H1 (cell line): ENCODE data around the gene FRY. TPM values are rescaled to one million over a fixed set of nuclear protein-coding genes. Genes with fewer than 3 reads are reported as not detected.

Source experiments
- ATF3 ChIP-seq: IDR thresholded peaks from 2 replicates; pipeline ENCODE4 v1.6.1; 2011; ENCODE audit warnings: low read depth, mild to moderate bottlenecking, low read length; ENCODE audit not compliant: insufficient read depth
- CHD1 ChIP-seq: IDR thresholded peaks from 2 replicates; pipeline ENCODE4 v1.6.1; 2012; ENCODE audit warnings: low read depth, low read length, improper control_type of control experiment
- CHD7 ChIP-seq: fragments of 300-600 bp; sonication (generic); IDR thresholded peaks from 2 replicates; pipeline ENCODE4 v1.7.1; 2012; ENCODE audit warnings: low read length, moderate library complexity, mild to moderate bottlenecking, inconsistent platforms; ENCODE audit not compliant: insufficient replicate concordance
- EZH2 ChIP-seq: fragments of 200-600 bp; sonication (generic); IDR thresholded peaks from 2 replicates; pipeline ENCODE4 v1.7.1; 2012; ENCODE audit warnings: low read depth, mild to moderate bottlenecking, moderate library complexity, low read length, inconsistent platforms; ENCODE audit not compliant: severe bottlenecking
- NRF1 ChIP-seq: IDR thresholded peaks from 2 replicates; pipeline ENCODE4 v1.6.1; 2011; ENCODE audit warnings: mild to moderate bottlenecking, low read depth, low read length, improper control_type of control experiment
- SP1 ChIP-seq: IDR thresholded peaks from 2 replicates; pipeline ENCODE4 v1.6.1; 2011; ENCODE audit warnings: low read depth, low read length
- USF2 ChIP-seq: IDR thresholded peaks from 2 replicates; pipeline ENCODE4 v1.6.1; 2011; ENCODE audit warnings: low read length, improper control_type of control experiment
- polyA plus RNA-seq, 7 experiments: library from polyadenylated mRNA; depleted of rRNA in 3 of 7; stranded (reverse) in 5 of 7; unstranded in 2 of 7; fragments of >200 nt in 5 of 7; fragments of 200-250 nt in 2 of 7; gene quantifications; 1 replicate in 5 of 7; 2 replicates in 1 of 7; 4 replicates in 1 of 7; pipeline versions ENCODE4 v1.2.1 to v1.2.3, GENCODE V29; 2011 to 2013; ENCODE audit warnings: missing spikeins in 2 of 7, mixed read lengths in 2 of 7
- total RNA-seq: library from RNA; stranded (reverse); fragmentation: NEBNext Ultra II Directional; extraction: Animal tissue kit (Norgen Biotek cat#: 25700); gene quantifications from 2 replicates; pipeline ENCODE4 v1.2.1, GENCODE V29; 2021

FRY gene
- total and polyA plus RNA-seq, 2 of the 8 experiments (the other 6 are each of a cell fraction or from before 2014, with no cell fraction given), result 4.3 to 9.2 TPM

- TF ChIP-seq EZH2, result no peak
- TF ChIP-seq NRF1, result no peak
- TF ChIP-seq CHD7, result no peak
- TF ChIP-seq SP1, result no peak
- no peak for TF ChIP-seq ATF3
- TF ChIP-seq CHD1, result no peak
- no peak for TF ChIP-seq USF2
Observed at GRCh38 chr13:32179708-32180107, 148.1 kb downstream of the FRY start (continued).
